Stimulated activated CD8-positive, alpha-beta memory T cell treated with anti-CD3 and anti-CD28 coated beads, Interleukin-4, amount 100 ng/mL, for 4 hours (primary cell): ENCODE measurements around the gene VPS37D.
"Not testable (repeated sequence)": the region's sequence is repeated elsewhere in the genome, so short reads cannot be mapped to it uniquely, and the experiment has no call there.

Source experiments
- DNase-seq, 2 donors: peaks; one replicate each; pipeline ENCODE4 v3.0.0-alpha.2; 2020; ENCODE audit warnings: low read depth in 2 of 2, low spot score in 1 of 2

VPS37D gene

DNA sequence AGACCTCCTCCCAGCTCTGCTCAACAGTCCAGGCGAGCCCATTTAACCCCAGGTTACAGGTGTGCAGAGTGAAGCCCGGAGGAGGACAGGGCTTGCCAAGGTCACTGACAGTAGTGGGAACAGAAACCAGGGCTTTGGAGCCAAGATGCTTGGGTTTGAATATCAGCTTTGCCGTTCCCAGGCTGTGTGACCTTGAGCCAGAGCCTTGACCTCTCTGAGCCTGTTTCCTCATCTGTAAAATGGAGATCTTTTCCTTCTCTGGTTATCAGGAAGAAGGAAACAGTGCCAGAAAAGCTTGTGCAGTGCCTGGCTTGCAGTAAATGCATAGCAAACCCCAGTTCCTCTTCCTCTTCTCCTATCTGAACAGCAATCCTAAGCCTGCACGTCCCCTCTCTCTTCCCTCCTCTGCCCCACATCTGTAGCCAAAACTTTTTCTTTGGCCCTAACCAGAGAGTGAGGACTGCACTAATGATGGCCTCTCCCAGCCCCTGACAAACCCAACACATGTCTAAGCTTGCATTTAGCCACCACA is 21.9 kb upstream of the VPS37D start:
- DNase-seq: no peak

DNA sequence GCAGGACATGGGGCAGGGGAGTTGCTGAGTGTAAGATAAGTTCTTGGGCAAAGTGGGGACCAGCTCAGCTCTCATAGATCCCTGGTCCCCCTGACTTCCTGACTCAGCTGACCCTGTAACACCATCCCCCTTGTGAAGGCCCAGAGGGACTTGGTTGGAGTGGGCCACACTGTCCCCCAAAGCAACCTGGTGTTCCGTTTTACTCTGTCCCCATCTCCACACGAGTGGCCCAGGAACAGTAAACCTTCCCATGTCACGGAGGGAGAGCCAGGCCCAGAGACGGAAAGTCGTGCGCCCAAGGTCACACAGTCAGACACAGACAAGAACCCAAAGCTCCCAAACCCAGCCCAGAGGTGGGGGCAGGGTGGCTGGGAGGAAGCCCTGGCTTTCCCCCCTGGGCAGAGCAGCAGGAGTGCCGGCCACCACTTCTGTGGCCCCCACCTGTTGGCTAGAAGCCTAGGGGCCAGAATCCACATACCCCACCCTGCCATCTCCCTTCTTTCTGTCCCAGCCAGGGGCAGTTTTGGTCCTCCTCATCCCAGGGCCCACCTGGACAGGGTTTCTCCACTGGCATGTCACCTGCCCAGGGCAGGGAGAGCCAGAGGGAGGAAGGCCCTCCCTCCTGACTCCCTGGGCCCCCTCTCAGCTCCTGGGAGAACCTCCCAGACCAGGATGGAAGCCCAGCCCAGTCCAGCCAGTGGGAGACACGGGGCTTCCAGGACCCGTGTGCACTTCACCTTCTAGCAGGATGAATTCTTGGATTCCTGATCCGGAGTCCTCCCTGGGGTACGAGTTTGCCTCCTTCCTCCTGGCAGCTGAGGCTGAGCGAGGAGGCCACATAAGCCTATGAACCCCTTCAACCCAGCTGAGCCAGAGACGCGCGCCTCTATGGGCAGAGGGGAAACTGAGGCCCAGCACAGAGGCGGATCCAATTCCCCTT is 20.6 kb upstream of the VPS37D start:
- DNase-seq: no peak

DNA sequence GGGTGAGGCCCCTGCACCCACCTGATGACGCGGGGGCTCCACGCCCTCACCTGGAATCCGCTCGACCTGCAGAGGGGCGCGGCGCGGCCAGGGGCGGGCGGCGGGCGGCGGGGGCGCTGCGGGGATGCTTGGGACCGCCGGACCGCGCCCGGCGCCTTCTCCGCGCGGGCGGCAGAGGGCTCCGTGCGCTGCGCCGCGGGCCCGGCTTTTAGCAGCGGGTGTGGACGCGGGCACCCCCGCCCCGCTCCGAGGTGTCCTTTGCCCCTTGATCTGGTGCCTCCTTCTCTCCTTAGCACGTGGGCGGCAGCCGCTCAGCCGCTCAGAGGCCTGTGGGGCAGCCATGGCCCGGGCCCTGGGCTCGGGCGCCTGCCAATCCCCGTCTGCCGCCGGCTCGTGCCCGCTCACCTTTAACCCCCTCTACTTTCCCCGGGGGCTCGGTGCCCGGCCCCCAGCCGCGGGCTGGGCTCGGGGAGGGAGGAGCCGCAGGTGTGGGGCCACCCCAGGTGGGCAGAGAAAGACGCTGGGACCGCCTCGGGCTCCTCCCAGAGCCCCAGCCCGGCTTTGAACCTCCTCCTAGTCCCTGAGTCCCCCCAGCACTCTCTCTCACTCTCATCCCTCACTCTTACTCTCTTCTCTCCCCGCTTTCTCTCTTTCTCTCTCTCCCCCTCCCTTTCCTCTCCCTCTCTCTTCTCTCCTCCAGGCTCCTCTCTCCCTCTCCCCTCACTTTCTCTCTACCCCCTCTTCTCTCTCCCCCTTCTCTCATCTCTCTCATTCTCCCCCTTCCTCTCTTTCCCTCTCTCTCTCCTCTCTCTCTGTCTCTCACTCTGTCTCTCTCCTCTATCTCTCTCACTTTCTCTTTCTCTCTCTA is 19.7 kb upstream of the VPS37D start:
- DNase-seq: no peak

DNA sequence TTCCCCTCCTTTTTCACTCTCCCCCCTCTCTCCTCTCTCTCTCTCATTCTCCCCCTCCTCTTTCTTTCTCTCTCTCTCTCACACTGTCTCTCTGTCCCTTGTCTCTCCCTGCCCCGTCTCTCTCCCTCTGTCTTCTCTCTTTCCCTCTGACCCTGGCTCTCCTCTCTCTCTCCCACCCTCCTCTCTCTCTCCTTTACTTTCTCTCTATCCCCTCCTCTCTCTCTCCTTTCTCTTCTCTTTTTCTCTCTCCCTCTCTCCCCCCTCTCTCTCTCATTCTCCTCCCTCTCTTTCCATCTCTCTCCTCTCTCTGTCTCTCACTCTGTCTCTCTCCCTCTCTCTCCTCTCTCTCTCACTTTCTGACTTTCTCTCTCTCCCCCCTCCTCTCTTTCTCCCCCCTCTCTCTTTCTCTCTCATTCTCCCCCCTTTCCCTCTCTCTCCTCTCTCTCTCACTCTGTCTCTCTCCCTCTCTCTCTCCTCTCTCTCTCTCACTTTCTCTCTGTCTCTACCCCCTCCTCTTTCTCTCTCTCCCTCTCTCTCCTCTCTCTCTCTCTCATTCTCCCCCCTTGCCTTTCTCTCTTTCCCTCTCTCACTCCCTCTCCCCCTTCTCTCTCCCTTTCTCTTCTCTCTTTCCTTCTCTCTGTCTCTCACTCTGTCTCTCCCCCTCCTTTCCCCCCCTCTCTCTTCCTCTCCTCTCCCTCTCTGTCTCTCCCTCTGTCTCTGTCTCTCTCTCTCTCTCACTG is 18.9 kb upstream of the VPS37D start:
- no peak for DNase-seq

DNA sequence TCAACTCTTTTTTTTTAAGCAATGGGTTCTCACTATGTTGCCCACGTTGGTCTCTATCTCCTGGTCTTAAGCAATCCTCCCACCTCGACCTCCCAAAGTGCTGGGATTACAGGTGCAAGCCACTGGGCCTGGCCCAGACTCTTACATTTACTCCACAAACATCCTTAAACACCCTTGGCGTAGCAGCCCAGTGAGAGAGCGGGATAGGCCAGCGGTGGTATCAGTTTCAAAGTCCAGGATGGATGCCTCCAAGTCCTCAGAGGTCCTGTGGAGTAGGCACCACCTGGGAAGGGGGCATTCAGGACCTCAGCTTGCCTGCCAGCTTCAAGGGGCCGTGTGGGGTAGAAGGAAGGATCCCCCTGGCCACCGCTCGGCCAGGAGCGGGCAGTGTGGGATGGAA is 18.1 kb upstream of the VPS37D start:
- DNase-seq: no peak

DNA sequence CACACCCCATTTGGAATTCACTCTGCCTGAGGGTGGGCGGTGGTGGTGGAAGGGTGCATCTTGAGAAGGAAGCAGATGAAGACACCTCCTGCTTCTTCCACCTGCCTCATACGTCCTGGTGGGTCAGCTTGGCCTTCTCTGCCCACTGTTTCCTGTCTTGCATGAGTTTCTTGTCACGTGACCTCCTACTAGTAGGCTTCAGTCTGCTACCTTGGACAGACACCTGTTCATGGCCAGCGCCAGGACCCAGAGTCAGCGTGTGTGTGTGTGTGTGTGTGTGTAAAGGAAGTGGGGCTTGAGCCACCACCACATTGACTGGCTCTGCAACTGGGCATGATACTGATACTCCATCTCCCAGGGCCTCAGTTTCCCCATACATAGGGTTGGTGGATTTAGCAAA is 17.1 kb upstream of the VPS37D start:
- DNase-seq: no peak

DNA sequence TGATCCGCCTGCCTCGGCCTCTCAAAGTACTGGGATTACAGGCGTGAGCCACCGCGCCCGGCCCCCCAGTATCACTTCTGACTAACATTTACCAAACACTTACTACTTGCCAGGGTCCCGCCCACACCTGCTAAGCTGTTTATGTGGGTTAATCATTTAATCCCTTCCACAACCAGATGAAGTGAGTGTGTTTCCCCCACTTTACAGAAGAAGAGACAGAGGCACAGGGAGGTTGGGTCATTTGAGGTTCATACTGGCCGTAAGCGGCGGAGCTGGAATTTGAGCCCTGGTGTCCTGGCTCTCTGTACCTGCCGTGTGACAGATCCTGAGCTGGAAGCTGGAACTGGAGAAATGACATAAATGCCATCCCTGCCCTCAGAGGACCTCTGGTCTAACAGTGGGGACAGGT is 15.1 kb upstream of the VPS37D start:
- DNase-seq: no peak

DNA sequence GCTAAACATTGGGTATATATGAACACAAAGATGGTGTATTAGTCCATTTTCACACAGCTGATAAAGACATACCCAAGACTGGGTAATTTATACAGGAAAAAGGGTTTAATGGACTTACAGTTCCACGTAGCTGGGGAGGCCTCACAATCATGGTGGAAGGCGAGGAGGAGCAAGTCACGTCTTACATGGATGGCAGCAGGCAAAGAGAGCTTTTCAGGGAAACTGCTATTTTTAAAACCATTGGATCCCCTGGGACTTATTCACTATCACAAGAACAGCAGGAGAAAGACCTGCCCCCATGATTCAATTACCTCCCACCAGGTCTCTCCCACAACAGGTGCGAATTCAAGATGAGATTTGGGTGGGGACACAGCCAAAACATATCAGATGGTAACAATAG is 12.3 kb upstream of the VPS37D start:
- DNase-seq: not testable (repeated sequence)

DNA sequence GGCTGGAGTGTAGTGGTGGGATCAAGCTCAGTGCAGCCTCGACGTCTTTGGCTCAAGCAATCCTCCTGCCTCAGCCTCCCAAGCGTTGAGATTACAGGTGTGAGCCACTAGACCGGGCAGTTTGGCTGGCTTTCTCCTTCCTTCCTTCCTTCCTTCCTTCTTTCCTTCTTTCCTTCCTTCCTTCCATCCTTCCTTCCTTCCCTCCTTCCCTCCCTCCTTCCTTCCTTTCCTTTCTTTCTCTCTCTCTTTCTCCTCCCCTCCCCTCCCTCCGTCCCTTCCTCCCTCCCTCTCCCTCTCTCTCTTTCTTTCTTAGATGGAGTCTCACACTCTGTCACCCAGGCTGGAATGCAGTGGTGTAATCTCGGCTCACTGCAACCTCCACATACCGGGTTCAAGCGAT is 7.6 kb upstream of the VPS37D start:
- DNase-seq: no peak

DNA sequence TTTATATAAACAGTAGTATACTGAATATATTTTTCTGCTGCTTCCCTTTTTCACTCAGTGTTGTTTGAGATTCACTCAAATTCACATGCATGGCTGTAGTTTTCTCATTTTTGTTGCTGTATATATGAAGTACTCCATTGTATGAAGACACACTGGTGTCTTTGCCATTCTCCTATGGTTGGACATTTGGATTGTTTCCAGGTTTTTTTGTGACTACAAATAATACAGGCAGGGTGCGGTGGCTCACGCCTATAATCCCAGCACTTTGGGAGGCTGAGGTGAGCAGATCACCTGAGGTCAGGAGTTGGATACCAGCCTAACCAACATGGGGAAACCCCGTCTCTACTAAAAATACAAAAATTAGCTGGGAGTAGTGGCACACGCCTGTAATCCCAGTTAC is 7.0 kb upstream of the VPS37D start:
- DNase-seq: not testable (repeated sequence)

DNA sequence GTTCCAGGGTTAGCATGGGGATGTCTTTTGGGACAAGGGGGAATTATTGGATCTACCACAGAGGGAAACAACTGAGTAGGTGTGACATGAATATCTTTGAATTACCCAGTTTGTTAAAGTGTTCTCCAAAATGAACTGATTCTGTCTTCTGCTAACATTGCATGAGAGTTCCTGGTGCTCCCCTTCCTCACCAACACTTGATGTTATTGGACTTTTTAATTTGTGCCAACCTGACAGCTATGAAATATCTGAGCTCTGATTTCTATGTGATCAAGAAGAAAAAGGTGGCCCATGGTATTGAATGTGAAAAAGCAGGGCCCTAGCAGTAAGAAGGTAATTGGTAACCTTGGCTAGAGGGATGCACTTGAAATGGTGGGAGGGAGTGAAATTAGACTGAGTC is 4.6 kb upstream of the VPS37D start:
- DNase-seq: no peak

DNA sequence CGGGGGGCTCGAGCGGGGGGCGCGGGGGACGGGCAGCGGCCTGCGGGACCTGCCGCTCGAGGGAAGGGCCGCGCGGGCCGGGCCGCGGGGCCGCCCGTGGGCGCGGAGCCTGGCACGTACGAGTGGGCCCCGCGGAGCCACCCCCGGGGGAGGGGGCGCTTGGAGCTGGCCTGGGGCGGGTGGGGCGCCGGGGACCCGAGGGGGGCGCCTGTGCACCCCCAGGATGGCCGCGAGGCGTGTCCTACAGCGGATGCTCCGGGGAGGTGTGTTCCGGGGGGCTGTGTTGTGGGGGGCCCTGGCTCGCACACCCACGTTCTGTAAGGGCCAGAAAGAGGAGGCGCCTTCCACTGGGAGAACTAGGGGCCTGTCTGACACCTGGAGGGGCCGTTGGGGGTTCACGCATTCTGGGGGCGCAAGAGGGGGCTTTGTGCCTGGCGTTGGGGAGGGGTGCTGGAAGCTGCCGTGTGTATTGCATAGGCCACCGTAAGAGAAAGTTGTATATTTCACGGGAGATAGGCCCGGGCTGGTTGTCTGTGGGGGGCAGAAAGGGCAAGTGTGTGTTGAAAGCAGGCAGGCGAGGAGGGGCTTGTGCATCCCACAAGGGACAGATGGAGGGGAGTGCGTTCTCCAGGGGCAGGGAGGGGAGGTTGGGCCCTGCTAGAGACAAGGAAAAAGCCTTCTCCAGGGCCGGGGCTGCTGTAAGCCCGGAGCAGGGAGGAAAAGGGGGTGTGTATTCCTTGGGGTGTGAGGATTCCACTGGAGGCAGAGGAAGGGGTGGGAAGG is 663 bp downstream of the VPS37D start:
- DNase-seq: no peak

DNA sequence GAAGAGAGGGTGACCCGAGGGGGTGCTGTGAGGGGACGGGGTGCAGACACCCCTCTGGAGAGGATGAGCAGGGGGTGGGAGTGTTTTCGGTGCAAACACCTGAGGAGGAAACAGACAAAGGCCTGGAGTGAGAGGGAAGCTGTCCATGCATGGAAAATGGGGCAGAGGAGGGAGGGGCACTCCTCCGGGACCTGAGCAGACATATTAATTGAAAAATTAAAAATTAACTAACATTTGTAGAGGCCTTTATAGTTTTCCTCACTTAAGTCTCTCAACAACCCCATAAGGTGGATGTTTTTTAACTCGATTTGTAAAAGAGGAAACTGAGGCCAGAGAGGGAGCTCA is 1.2 kb downstream of the VPS37D start:
- DNase-seq: no peak

DNA sequence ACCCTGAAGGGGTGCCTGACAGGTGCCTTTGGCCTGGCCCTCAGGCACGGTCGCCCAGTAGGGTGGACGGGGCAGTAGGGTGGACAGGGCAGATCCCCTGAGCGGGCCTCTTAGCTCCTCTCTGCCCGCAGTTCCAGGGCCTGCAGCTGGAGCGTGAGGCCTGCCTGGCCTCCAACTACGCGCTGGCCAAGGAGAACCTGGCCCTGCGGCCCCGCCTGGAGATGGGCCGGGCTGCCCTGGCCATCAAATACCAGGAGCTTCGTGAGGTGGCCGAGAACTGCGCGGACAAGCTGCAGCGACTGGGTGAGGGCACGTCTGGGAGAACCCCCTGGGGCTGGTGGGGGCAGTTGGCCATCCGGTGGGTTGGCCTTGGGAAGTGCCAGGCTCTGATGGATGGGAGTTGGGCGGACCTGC is 1.7 kb downstream of the VPS37D start:
- no peak for DNase-seq

DNA sequence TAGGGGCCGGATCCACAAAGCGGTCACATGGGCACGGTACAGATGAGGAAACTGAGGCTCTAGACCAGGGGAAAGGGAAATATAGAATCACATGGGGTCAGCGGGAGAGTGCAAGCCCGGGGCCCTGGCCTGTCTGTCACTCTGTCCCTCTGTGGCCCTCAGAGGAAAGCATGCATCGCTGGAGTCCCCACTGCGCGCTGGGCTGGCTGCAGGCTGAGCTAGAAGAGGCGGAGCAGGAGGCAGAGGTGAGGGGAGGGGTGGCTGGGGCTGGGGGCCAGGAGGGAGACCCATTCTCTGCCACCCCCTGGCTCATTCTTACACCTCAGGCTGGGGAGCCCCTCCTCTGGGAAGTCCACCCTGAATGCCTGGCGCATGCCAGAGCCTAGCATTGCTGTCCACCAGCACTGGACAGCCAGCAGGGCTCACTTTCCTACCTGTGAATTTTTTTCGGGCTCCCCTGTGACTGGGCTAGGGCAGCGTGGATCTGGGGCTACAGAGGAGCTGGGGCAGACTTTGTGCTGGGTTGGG is 2.3 kb downstream of the VPS37D start:
- DNase-seq: no peak

DNA sequence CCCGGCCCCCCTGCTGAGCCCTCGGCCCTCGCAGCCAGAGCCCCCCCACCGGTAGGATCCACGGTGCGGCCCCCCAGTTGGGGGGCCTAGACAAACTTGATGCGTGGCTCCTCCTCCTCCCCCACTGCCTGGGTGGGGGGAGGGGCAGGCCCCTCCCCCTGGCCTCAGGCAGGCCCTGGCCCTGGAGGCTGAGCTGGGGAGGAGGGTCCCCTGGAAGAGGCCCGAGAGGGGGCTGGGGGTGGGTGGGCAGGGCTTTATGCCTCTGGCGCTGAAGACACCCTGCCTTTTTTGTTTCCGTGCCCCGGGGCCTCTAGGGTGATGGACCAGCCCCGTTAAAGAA is 3.7 kb downstream of the VPS37D start:
- no peak for DNase-seq

DNA sequence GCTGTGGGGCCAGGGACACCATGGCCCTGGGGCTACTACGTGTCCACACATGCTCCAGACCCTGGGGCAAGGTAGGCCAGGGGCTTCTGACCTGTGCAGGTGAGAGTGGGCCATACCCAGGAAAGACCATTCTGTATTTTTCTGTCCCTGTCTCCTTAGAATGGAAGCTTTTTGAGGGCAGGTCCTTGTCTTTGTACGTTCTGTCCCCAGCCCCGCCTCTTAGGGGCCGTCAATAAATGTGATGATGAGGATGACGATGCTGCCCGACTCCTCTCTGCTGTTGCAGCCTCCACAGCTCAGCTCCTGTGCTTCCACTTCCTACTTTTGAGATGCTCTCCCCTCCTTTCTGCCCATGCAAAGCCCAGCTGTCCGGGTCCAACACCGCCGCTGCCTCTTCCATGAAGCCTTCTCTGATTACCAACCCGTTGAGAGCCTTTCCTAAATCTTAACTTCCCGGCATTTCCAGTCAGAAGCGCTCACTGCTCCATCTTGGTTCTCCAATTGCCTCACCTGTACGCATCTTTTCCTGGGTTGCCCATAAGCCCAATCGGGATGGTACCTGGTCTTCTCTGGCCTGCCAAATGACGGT is 4.3 kb downstream of the VPS37D start:
- DNase-seq: no peak

DNA sequence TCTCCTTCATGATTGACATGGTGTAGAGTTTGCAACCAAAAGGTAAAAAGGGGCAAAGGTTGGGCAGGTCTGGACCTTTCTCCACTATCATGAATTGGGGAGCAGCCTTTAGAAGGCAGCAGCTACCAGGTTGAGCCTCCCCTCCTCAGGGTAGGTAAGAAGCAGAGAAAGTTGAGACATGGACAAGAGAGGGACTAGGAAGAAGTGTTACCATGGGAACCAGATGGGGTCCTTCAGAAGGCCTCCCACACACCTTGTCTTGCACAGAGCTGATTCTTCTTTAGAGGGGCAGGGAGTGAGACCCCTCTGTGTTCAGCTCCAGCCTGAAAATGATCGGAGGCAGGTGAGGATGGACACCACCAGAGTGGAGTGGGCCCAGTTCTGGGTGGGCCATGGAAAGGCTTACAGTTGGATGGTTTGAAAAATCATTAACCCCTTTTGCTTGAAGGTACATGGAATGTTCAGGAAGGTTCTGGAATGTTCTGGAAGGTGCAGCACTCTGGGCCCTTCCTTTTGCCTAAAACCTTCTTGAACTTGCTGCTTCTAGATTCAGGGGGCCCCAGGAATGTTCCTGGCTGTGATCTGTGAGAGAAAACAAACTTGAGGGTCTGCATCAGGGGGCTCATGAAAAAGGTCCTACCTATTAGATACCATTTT is 7.0 kb downstream of the VPS37D start:
- DNase-seq: no peak

DNA sequence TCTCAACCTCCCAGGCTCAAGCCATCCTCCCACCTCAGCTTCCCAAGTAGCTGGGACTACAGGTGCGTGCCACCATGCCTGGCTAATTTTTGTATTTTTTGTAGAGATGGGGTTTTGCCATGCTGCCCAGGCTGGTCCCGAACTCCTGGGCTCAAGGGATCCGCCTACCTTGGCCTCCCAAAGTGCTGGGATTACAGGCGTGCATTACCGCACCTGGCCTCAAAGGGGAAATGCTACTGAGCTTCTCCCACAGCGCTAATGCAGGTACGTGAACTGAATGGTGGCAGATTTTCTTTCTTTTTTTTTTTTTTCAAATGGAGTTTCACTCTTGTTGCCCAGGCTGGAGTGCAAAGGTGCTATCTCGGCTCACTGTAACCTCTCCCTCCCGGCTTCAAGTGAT is 8.4 kb downstream of the VPS37D start:
- not testable (repeated sequence) for DNase-seq

DNA sequence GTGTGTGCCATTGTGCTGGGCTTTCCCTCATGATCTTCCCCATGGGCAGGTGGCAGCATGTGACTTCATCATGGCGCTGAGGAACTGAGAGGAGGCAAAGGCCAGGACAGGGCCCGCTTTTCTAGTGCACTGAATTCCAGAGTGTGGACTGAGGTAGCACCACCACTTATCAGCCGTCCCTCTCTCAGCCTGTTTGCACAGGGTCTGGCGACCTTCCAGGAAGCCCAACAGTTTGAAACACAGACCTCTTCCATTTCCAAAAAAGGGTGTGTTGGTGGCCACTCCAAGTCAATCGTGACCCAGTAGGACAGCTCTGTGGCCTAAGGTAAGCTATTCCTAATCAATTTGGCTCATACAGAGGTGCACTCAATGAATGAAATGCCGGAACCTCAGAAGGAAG is 11.2 kb downstream of the VPS37D start:
- DNase-seq: no peak
